Loucy (cell line): ENCODE data around the gene ANTXR2.

Experiments
- H2AFZ ChIP-seq: fragments of 200-600 bp; sonication (generic); 2 replicates; pipeline ENCODE4 v1.6.0; 2016; ENCODE audit warnings: antibody characterized with exemption, mild to moderate bottlenecking, low read length, moderate library complexity
- H3F3A ChIP-seq: fragments of 200-600 bp; 2 replicates; pipeline ENCODE4 v1.6.0; 2016; ENCODE audit warnings: antibody characterized with exemption, low read depth, mild to moderate bottlenecking
- H3K27me3 ChIP-seq: fragments of 200-600 bp; sonication (generic); 2 replicates; pipeline ENCODE4 v1.6.1; 2014; ENCODE audit warnings: low read length, mild to moderate bottlenecking; ENCODE audit not compliant: insufficient read depth, poor library complexity, severe bottlenecking
- H3K36me3 ChIP-seq: fragments of 200-600 bp; sonication (generic); 2 replicates; pipeline ENCODE4 v1.6.1; 2016; ENCODE audit warnings: low read length; ENCODE audit not compliant: insufficient read depth
- H3K4me1 ChIP-seq: fragments of 200-600 bp; sonication (generic); 2 replicates; pipeline ENCODE4 v1.5.1; 2014; ENCODE audit warnings: low read length, mild to moderate bottlenecking; ENCODE audit not compliant: insufficient read depth, poor library complexity, severe bottlenecking
- H3K4me2 ChIP-seq: fragments of 200-600 bp; sonication (generic); 2 replicates; pipeline ENCODE4 v1.6.0; 2014; ENCODE audit warnings: antibody characterized with exemption, low read length, low read depth, mild to moderate bottlenecking; ENCODE audit not compliant: poor library complexity, severe bottlenecking
- H3K4me3 ChIP-seq: fragments of 200-600 bp; sonication (generic); 2 replicates; pipeline ENCODE4 v1.5.1; 2014; ENCODE audit warnings: low read length, mild to moderate bottlenecking, mixed read lengths; ENCODE audit not compliant: poor library complexity, severe bottlenecking
- H3K79me2 ChIP-seq: fragments of 200-600 bp; sonication (generic); 2 replicates; pipeline ENCODE4 v1.6.1; 2014; ENCODE audit warnings: low read length; ENCODE audit not compliant: insufficient read depth
- H3K9ac ChIP-seq: fragments of 200-600 bp; sonication (generic); 2 replicates; pipeline ENCODE4 v1.6.0; 2014; ENCODE audit warnings: mild to moderate bottlenecking, low read depth, low read length, moderate library complexity; ENCODE audit not compliant: poor library complexity, severe bottlenecking
- H3K9me2 ChIP-seq: fragments of 200-600 bp; sonication (generic); replicated peaks from 2 replicates; pipeline ENCODE4 v1.6.1; 2016; ENCODE audit warnings: low read depth, low read length, mixed read lengths
- H3K9me3 ChIP-seq: fragments of 200-600 bp; sonication (generic); 2 replicates; pipeline ENCODE4 v1.6.1; 2014; ENCODE audit warnings: mild to moderate bottlenecking, antibody characterized with exemption, low read length, low read depth; ENCODE audit not compliant: insufficient read depth
- H4K20me1 ChIP-seq: fragments of 200-600 bp; sonication (generic); 2 replicates; pipeline ENCODE4 v1.6.0; 2014; ENCODE audit warnings: antibody characterized with exemption, low read length, mild to moderate bottlenecking; ENCODE audit not compliant: insufficient read depth, poor library complexity, severe bottlenecking
- CTCF ChIP-seq: fragments of 200-600 bp; sonication (generic); conservative IDR thresholded peaks from 2 replicates; pipeline ENCODE4 v1.5.1; 2014; ENCODE audit warnings: mild to moderate bottlenecking, antibody characterized with exemption, low read length
- EZH2phosphoT487 ChIP-seq: fragments of 200-600 bp; IDR thresholded peaks from 2 replicates; pipeline ENCODE4 v1.6.1; 2018; ENCODE audit warnings: antibody characterized with exemption, mild to moderate bottlenecking, moderate library complexity, borderline replicate concordance

ANTXR2 gene

GRCh38 chr4:79857811-79858210, 215.2 kb downstream of the ANTXR2 start:
- H3K27me3 ChIP-seq: no peaks in the 10 kb centered on the region
- H2AFZ ChIP-seq: no peak overlapping the region
- no peak for TF ChIP-seq EZH2phosphoT487
- TF ChIP-seq CTCF: no peak
- no peak overlapping the region for H3K4me3 ChIP-seq
- H3K9me3 ChIP-seq: no peaks in the 10 kb centered on the region
- H3K9me2 ChIP-seq: no peaks in the 10 kb centered on the region
- H3K9ac ChIP-seq: no peak overlapping the region
- H3F3A ChIP-seq: no peaks in the 10 kb centered on the region
- H4K20me1 ChIP-seq: no peaks in the 10 kb centered on the region
- no peak overlapping the region for H3K4me2 ChIP-seq
- peaks cover 10% of the 10 kb centered on the region for H3K4me1 ChIP-seq
- H3K79me2 ChIP-seq: no peaks in the 10 kb centered on the region
- H3K36me3 ChIP-seq: no peaks in the 10 kb centered on the region

DNA sequence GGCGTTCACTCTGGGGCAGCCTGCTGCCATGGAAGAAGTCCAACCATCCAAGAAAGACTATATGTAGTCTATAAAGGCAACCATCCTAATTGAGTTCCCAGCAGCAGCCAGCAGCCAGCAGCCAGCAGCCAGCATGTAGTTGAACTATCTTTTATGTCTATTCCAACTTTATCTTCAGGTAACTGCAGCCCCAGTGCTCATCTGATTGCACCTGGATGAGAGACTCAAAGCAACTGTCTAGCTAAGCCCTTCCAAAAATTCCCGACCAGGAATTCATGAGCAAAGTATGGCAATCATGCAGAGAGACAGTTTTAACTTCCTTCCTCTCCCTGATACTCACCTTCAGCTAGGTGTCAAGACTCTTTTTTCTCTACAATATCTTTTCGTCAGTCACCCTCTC, 216.8 kb downstream of the ANTXR2 start:
- H3K4me1 ChIP-seq: peaks cover 10% of the 10 kb centered on the region
- H3K9me3 ChIP-seq: no peaks in the 10 kb centered on the region
- no peaks in the 10 kb centered on the region for H3K9me2 ChIP-seq
- no peaks in the 10 kb centered on the region for H3K79me2 ChIP-seq
- no peak overlapping the region for H2AFZ ChIP-seq
- H3K4me2 ChIP-seq: no peak overlapping the region
- H3F3A ChIP-seq: no peaks in the 10 kb centered on the region
- H4K20me1 ChIP-seq: no peaks in the 10 kb centered on the region
- no peak overlapping the region for H3K9ac ChIP-seq
- no peaks in the 10 kb centered on the region for H3K36me3 ChIP-seq
- no peak overlapping the region for H3K4me3 ChIP-seq
- TF ChIP-seq EZH2phosphoT487: no peak
- no peak for TF ChIP-seq CTCF
- no peaks in the 10 kb centered on the region for H3K27me3 ChIP-seq

DNA sequence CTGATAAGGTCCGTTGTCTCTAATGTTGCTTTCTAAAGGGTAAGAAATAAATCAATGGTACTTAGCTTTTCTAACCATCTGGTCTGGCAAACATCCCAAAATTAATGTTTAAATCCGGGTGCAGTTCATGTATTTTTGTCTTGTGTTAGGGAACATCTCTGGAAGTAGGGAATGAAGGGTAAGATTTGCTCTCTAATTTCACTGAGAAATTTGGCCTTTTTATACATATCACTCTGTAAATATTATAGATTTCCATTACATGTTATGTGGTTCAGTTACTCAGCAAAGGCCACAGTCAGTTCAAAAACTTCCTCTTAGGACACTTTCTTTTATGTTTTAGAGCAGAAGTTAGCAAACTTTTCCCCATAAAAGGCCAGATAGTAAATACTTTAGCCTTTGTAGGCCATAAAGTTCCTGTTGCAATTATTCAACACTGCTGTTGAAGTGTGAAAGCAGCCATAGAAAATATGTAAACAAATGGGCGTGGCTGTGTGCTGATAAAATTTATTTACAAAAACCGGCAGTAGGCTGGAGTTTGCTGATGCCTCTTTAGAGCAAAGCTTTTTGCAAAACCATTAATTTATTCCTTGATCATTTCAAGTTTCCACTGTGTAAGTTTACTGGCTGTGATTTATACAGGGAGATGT, 218.1 kb downstream of the ANTXR2 start:
- no peaks in the 10 kb centered on the region for H3K9me2 ChIP-seq
- no peaks in the 10 kb centered on the region for H3F3A ChIP-seq
- peaks cover 10% of the 10 kb centered on the region for H3K4me1 ChIP-seq
- H3K9me3 ChIP-seq: no peaks in the 10 kb centered on the region
- H4K20me1 ChIP-seq: no peaks in the 10 kb centered on the region
- no peak overlapping the region for H3K4me3 ChIP-seq
- H3K9ac ChIP-seq: no peak overlapping the region
- no peak for TF ChIP-seq EZH2phosphoT487
- no peak for TF ChIP-seq CTCF
- no peaks in the 10 kb centered on the region for H3K27me3 ChIP-seq
- no peak overlapping the region for H3K4me2 ChIP-seq
- no peaks in the 10 kb centered on the region for H3K36me3 ChIP-seq
- no peak overlapping the region; the same call in 1 of the 2 replicates for H2AFZ ChIP-seq
- no peaks in the 10 kb centered on the region for H3K79me2 ChIP-seq
